Natural killer cell (primary cell): ENCODE data around the gene NOS1. TPM values are rescaled to one million over a fixed set of nuclear protein-coding genes. Genes with fewer than 3 reads are reported as not detected.

ENCODE experiments used
- ATAC-seq, 3 donors: fragments of 150-1000 bp in 2 of 3; fragments of 200-7000 bp in 1 of 3; cut with Tn5 transposase; 1 replicate in 1 of 3; 2 replicates in 2 of 3; pipeline ENCODE4 v1.10.0; 2021; ENCODE audit warnings: mild to moderate bottlenecking in 2 of 3, moderate library complexity in 2 of 3
- DNase-seq, 2 donors: peaks; one replicate each; pipeline versions ENCODE4 v3.0.0 to v3.0.0-alpha.2; 2013 to 2021; ENCODE audit warnings: mixed read lengths in 1 of 2
- H3K27ac ChIP-seq: one replicate; pipeline ENCODE4 v1.5.1; 2013; ENCODE audit warnings: mild to moderate bottlenecking, low read length
- H3K27me3 ChIP-seq: one replicate; pipeline ENCODE4 v1.6.1; 2013; ENCODE audit warnings: low read length; ENCODE audit not compliant: control insufficient read depth, insufficient read depth
- H3K36me3 ChIP-seq: one replicate; pipeline ENCODE4 v1.6.1; 2013; ENCODE audit warnings: low read length; ENCODE audit not compliant: control insufficient read depth, insufficient read depth
- H3K4me1 ChIP-seq: one replicate; pipeline ENCODE4 v1.6.1; 2013; ENCODE audit warnings: low read length; ENCODE audit not compliant: control insufficient read depth, insufficient read depth
- H3K4me3 ChIP-seq: one replicate; pipeline ENCODE4 v1.5.1; 2013; ENCODE audit warnings: low read length
- H3K9me3 ChIP-seq: one replicate; pipeline ENCODE4 v1.6.1; 2013; ENCODE audit warnings: low read length; ENCODE audit not compliant: control insufficient read depth, insufficient read depth
- H3K27ac Mint-ChIP-seq, 2 donors: one replicate each; pipeline ENCODE4 v1.8.0; 2022; ENCODE audit warnings: mild to moderate bottlenecking in 2 of 2, mixed read lengths in 2 of 2, moderate library complexity in 1 of 2
- H3K27me3 Mint-ChIP-seq, 2 donors: one replicate each; pipeline ENCODE4 v1.8.0; 2022; ENCODE audit warnings: low read depth in 2 of 2, mixed read lengths in 2 of 2
- H3K36me3 Mint-ChIP-seq: one replicate; pipeline ENCODE4 v1.8.0; 2022; ENCODE audit warnings: mixed read lengths
- H3K4me1 Mint-ChIP-seq, 2 donors: one replicate each; pipeline ENCODE4 v1.8.0; 2022; ENCODE audit warnings: mixed read lengths in 2 of 2
- H3K4me3 Mint-ChIP-seq: one replicate; pipeline ENCODE4 v1.8.0; 2022; ENCODE audit warnings: mild to moderate bottlenecking, moderate library complexity, mixed read lengths
- H3K9me3 Mint-ChIP-seq, 2 donors: one replicate each; pipeline ENCODE4 v1.8.0; 2022; ENCODE audit warnings: mixed read lengths in 2 of 2
- CTCF ChIP-seq: fragments of 200-600 bp; IDR thresholded peaks from one replicate; pipeline ENCODE4 v1.8.0; 2022; ENCODE audit warnings: antibody characterized with exemption
- WGBS: methylation state at CpG from one replicate; pipeline ENCODE4 v1.1.7; 2013; ENCODE audit warnings: missing lambda C conversion rate; ENCODE audit not compliant: insufficient coverage; 5-methylcytosine and 5-hydroxymethylcytosine counted together
- intact Hi-C: fragments of 100-400 bp; cut with micrococcal nuclease; formaldehyde crosslinking; loops from one replicate; pipeline ENCODE4 v1.14.2; 2022
- total RNA-seq, 4 donors: library from RNA; stranded (reverse); fragments of 120-200 nt in 1 of 4; gene quantifications; one replicate each; pipeline versions ENCODE4 v1.2.3 to v1.2.4, GENCODE V29; 2013 to 2022

NOS1 gene
- total RNA-seq, 3 donors from 2014 or later (not counting 1 experiment from before 2014, with no cell fraction given) = not detected

- peaks cover 20 to 38% of the 10 kb centered on the region in 2 donors for H3K27me3 Mint-ChIP-seq
- intact Hi-C loops = loop anchor here (2.0 kb wide), 1 partner anchor 470 kb away; no protein-coding TSS in a partner anchor
- no peaks in the 10 kb centered on the region for H3K36me3 Mint-ChIP-seq
- peak in 1 of 3 donors; percentile 45 for ATAC-seq
- H3K4me1 Mint-ChIP-seq = no peaks in the 10 kb centered on the region
- H3K9me3 ChIP-seq = no peaks in the 10 kb centered on the region
- no peak overlapping the region for H3K27ac ChIP-seq
- TF ChIP-seq CTCF = peak; percentile 66
- DNase-seq = peak; percentile 21 to 58
- WGBS = 17% methylated on average over 11 of the region's 12 CpGs
- no peaks in the 10 kb centered on the region for H3K9me3 Mint-ChIP-seq
- H3K4me1 ChIP-seq = no peaks in the 10 kb centered on the region
- no peaks in the 10 kb centered on the region for H3K36me3 ChIP-seq
- no peak overlapping the region for H3K4me3 ChIP-seq
- H3K4me3 Mint-ChIP-seq = no peak overlapping the region
- no peaks in the 10 kb centered on the region for H3K27me3 ChIP-seq
- no peak overlapping the region for H3K27ac Mint-ChIP-seq
Measured at GRCh38 chr12:117367006-117367638, 5.7 kb upstream of the NOS1 start.

- TF ChIP-seq CTCF = no peak
- Mint-ChIP-seq H3K9me3 (no peaks in the 10 kb centered on the region), H3K4me3 (no peak overlapping the region), H3K36me3 (no peaks in the 10 kb centered on the region), H3K27me3 (peaks cover 23 to 38% of the 10 kb centered on the region in 2 donors), H3K4me1 (no peaks in the 10 kb centered on the region), H3K27ac (no peak overlapping the region)
- no peak for ATAC-seq
- H3K27me3 ChIP-seq = peaks cover 3% of the 10 kb centered on the region
- no peak overlapping the region for H3K27ac ChIP-seq
- H3K4me1 ChIP-seq = no peaks in the 10 kb centered on the region
- H3K36me3 ChIP-seq = no peaks in the 10 kb centered on the region
- no peak overlapping the region for H3K4me3 ChIP-seq
- 66% methylated on average over 8 of the region's 9 CpGs for WGBS
- intact Hi-C loops = no loop called here
- no peak for DNase-seq
- H3K9me3 ChIP-seq = no peaks in the 10 kb centered on the region
Measured at GRCh38 chr12:117365049-117365616, 3.7 kb upstream of the NOS1 start.

- no peaks in the 10 kb centered on the region for H3K36me3 ChIP-seq
- DNase-seq = no peak
- H3K27ac ChIP-seq = no peak overlapping the region
- no peaks in the 10 kb centered on the region for H3K4me1 ChIP-seq
- no peaks in the 10 kb centered on the region for H3K36me3 Mint-ChIP-seq
- H3K9me3 Mint-ChIP-seq = no peaks in the 10 kb centered on the region
- H3K4me3 ChIP-seq = no peak overlapping the region
- peaks cover 26 to 38% of the 10 kb centered on the region in 2 donors for H3K27me3 Mint-ChIP-seq
- intact Hi-C loops = no loop called here
- TF ChIP-seq CTCF = no peak
- no peak for ATAC-seq
- H3K27me3 ChIP-seq = peaks cover 5% of the 10 kb centered on the region
- no peaks in the 10 kb centered on the region for H3K4me1 Mint-ChIP-seq
- 8% methylated on average over 4 of the region's 4 CpGs for WGBS
- H3K4me3 Mint-ChIP-seq = no peak overlapping the region
- no peaks in the 10 kb centered on the region for H3K9me3 ChIP-seq
- no peak overlapping the region for H3K27ac Mint-ChIP-seq
Measured at GRCh38 chr12:117363953-117364486, 2.6 kb upstream of the NOS1 start.
